NCI-H345 (cell line): ENCODE results near the gene OSR1.
"Not testable (repeated sequence)": the region's sequence is repeated elsewhere in the genome, so short reads cannot be mapped to it uniquely, and the experiment has no call there.

Experiments used
- DNase-seq: peaks from one replicate; lab custom pipeline; 2025; lab: John Stamatoyannopoulos, UW

Gene OSR1

GRCh38 chr2:19358242-19359020 lies at the start of gene OSR1:
OSR1 (minus strand) TSS chr2:19358623; CDS start chr2:19353805, 4,818 bp downstream.
- peak; percentile 68 for DNase-seq

- DNase-seq, result no peak
Observed at GRCh38 chr2:19403785-19404184, 45.4 kb upstream of the OSR1 start.

- no peak for DNase-seq
Observed at GRCh38 chr2:19392191-19392590, 33.8 kb upstream of the OSR1 start.

GRCh38 chr2:19389469-19389868 lies 31.0 kb upstream of the OSR1 start:
- DNase-seq, result not testable (repeated sequence)

- DNase-seq, result no peak
Observed at GRCh38 chr2:19380532-19380931, 22.1 kb upstream of the OSR1 start.

- no peak for DNase-seq
Observed at GRCh38 chr2:19378939-19379338, 20.5 kb upstream of the OSR1 start.

GRCh38 chr2:19377717-19378116 lies 19.3 kb upstream of the OSR1 start:
- DNase-seq, result no peak

- DNase-seq, result no peak
Observed at GRCh38 chr2:19373352-19373751, 14.9 kb upstream of the OSR1 start.

GRCh38 chr2:19371996-19372582 lies 13.7 kb upstream of the OSR1 start:
- DNase-seq, result no peak

- DNase-seq, result peak; percentile 34
Observed at GRCh38 chr2:19369341-19369955, 11.0 kb upstream of the OSR1 start.

GRCh38 chr2:19368760-19369159 lies 10.3 kb upstream of the OSR1 start:
- DNase-seq, result no peak

GRCh38 chr2:19367326-19367725 lies 8.9 kb upstream of the OSR1 start:
- DNase-seq, result no peak

GRCh38 chr2:19365126-19365525 lies 6.7 kb upstream of the OSR1 start:
- DNase-seq, result no peak

GRCh38 chr2:19364014-19364413 lies 5.6 kb upstream of the OSR1 start:
- no peak for DNase-seq

- no peak for DNase-seq
Observed at GRCh38 chr2:19363474-19363778, 5.0 kb upstream of the OSR1 start.

- DNase-seq, result peak; percentile 89
Observed at GRCh38 chr2:19362755-19363473, 4.5 kb upstream of the OSR1 start.

- peak; percentile 49 for DNase-seq
Observed at GRCh38 chr2:19362094-19362754, 3.8 kb upstream of the OSR1 start.

- no peak for DNase-seq
Observed at GRCh38 chr2:19361325-19361990, 3.0 kb upstream of the OSR1 start.

- no peak for DNase-seq
Observed at GRCh38 chr2:19360966-19361321, 2.5 kb upstream of the OSR1 start.

GRCh38 chr2:19360266-19360965 lies 2.0 kb upstream of the OSR1 start:
- DNase-seq, result no peak

- no peak for DNase-seq
Observed at GRCh38 chr2:19359456-19359855, 1.0 kb upstream of the OSR1 start.
